ENCODE measurements around the gene ALDH1A2.
"Not testable (repeated sequence)": the region's sequence is repeated elsewhere in the genome, so short reads cannot be mapped to it uniquely, and the experiment has no call there.

ALDH1A2 gene
- total RNA-seq: 12.2 to 428 (median 71.2) reads per million in 18 experiments

DNA sequence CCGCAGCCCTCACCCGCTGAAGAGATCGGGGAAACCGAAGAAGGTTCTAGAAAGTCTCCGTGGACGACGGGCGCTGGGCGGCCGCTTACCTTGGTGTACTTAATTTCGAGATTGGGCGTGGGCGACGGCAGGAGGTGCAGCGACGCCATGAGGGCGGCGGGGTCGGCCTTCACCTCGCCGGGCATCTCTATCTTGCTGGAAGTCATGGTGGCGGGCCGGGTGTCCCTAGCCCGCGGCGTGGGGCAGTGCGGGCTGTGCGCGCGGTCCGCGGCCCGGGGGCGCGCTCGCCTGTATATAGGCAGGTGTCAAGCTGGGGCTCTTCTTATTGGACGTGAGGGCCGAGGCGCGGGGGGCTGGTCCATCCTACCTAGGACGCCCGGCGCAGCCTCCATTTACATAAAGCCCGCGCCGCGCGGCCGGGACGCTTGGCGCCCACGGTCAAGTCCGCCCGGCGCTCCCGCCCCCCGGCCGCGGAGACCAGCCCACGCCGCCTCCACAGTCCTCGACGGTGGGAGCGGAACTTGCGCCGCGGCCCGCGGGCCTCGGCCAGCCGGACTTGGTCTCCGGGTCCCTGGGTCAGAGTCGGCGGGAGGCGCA is at the start of gene ALDH1A2:
Gene ALDH1A2, minus strand, starts transcription at position 267 of the 597 bp plus-strand sequence. Its CDS starts 61 bp downstream, at position 206.
- DNase-seq: peak; percentile 35 to 65

DNA sequence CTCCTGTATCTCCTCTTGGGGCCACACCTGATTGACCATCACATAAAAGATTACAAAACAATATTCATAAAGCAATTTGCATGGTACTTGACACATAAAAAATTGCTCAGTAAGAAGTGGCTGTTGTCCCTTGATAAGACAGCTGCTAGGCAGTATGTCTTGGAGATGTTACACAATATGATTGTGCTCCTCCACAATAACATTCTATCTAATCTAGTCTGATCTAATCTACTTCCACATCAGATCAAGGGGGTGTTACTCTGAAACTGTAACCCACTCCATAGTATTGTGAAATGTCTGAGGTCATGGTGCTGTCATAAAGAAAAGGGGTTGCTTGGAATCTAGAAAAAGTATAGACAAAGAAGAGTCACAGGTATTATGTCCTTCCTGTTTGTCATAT is 49.3 kb upstream of the ALDH1A2 start:
- DNase-seq: peak; percentile 51 to 66

DNA sequence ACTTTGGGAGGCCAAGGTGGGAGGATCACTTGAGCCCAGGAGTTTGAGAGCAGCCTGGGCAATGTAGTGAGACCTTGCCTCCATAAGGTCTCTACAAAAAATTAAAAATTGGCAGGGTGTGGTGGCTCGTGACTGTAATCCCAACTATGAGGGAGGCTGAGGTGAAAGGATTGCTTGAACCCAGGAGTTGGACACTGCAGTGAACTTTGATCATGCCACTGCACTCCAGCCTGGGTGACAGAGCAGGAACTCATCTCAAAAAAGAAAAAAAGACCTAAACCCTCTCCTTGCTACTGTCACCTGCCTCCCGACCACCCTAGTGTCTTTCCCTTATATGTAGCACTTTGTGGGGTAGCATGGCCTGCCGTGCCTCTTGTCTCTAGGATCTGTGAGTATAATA is 48.9 kb upstream of the ALDH1A2 start:
- no peak for DNase-seq

DNA sequence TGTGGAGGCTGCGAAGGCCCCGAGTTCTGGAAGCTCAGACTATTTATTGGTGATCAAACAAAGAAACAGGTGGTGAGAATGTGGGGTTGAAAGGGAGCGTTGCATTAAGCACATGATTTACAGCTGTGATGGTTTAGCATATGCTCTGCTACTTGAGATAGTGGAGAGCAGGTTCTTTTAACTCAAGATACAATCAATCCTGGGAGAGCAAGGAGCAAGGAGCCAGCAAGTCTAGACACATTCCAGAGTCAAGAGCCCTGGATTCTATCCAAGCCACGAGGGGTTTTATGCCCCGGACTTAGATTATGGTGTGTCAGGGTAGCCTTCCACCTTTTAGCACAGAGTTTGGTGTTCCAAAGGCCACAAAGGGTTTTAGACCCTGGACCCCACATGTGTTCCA is 47.8 kb upstream of the ALDH1A2 start:
- not testable (repeated sequence) for DNase-seq

DNA sequence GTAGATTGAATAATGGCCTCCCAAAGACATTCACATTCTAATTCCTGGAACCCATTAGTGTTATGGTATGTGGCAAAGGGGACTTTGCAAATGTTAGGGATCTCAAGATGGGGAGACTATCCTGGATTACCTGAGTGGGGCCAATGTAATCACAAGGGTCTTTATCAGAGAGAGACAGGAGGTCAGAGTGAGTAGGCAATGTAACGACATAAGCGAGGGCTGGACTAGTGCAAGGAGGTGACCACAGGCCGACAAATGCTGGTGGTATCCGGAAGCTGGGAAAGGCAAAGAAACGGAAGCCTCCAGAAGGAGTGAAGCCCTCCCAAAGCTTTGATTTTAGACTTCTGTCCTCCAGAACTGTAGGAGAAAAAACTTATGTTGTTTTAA is 46.2 kb upstream of the ALDH1A2 start:
- no peak for DNase-seq

DNA sequence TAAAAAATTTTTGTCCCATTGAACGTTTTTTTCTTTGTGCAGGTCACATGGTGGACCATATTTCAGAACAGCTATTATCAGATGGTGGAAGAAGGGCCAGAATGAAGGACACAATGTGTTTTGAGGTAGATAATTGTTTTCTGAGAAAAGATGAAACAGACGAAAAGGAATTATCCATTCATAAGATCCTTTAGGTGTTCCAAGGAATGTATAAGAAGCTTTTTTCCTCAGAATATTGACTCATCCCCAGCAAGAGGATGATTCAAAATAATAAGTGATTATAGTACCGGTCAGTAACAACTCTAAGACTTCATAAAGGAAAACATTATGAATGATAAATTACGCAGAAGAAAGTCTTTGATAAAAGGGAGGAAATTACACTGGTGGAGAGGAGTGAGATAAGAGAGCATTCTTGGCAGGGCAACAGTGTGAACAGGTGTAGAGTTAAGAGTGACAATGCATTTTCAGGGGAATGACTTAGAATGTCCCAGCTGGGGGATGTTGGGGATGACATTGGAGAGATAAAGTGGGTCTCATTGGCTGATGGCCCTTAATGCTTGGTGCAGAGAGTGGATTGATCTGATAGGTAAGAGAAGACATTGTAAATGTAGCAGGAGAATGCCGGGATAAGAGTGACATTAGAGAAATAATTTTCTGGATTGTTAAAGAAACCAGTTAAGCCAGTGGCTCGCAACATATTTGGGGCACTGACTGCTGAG is 45.6 kb upstream of the ALDH1A2 start:
- no peak for DNase-seq

DNA sequence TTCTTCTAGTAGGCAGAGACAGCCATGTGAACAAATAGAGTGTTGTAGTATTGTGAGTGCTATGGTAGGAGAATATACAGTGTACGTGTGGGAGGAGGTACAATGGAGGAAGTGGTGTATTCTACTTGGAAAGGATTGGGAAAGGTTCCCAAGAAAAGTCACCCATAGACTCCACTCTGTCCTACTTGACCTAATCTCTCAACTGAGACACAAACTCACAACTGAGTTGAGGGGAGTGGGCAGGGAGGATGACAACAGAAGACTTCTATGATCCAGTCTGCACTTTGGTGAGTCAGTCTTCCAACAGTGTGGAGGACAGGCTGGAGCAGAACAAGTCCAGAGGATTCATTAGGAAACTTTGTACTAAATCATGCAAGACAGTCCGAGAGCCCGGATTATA is 43.9 kb upstream of the ALDH1A2 start:
- DNase-seq: peak; percentile 94 to 95

DNA sequence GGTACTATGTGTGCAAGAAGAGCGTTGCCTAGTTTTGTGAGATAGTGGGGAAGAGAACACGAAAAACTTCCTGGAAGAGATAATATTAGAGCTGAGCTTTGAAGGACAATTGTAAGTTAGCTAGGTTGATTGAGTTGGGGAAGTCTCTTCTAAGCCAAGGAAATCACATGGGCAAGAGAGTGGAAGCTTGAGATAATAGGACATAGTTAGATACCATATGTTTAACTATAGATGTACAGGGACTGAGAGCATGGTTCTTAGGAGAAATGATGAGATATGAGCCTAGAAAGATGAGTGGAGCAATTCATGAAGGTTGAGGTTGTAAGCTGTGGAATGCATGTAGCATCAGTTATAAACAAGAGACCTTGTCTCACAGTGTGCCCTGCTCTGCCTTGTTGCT is 42.6 kb upstream of the ALDH1A2 start:
- no peak for DNase-seq

DNA sequence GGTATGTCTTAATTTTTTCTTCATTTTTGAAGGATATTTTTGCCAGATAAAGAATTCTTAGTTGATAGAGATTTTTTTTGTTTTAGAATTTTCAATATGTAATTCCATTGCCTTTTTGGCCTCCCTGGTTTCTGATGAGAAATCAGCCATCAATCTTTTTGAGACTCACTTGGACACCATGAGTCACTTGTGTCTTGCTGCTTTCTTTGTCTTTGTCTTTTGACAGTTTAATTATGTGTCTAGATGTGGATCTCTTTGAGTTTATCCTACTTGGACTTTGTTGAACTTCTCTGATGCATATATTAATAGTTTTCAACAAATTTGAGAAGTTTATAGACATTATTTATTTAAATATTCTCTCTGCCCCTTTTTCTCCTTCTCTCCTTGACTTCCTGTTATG is 38.0 kb upstream of the ALDH1A2 start:
- DNase-seq: no peak

DNA sequence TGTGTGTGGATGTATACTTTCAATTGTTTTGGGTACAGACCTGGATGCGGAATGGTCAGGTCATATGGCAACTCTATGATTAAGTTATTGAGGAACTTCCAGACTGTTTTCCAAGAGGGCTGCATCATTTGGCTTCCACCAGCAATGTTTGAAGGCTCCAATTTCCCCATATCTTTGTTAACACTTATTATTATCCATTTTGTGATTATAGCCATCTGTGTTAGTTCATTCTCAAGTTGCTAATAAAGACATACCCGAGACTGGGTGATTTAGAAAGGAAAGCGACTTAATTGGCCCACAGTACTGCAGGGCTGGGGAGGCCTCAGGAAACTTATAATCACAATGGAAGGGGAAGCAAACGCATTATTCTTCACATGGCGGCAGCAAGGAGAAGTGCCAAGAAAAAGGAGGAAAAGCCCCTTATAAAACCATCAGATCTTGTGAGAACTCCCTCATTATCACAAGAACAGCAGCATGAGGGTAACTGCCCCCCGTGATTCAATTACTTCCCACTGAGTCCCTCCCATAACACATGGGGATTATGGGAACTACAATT is 31.1 kb upstream of the ALDH1A2 start:
- no peak for DNase-seq

DNA sequence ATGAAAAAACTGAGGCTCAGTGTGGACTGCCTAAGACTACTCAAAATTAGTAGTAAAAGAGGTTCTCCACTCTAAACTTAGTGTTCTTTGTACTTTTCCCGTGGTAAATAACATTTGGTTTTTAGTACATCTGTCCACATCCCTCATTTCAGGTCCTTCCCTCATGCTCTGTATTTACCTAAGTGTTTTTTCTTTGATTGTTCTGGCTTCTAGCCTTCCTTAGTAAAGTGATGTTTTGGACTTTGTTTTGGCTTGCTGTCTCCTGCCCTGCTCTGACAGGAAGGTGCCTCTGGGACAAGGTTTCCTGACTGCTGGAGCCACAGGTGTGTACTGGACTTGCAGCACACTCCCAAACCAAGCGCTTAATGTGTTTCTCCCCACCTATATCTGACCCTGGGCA is 29.9 kb upstream of the ALDH1A2 start:
- no peak for DNase-seq

DNA sequence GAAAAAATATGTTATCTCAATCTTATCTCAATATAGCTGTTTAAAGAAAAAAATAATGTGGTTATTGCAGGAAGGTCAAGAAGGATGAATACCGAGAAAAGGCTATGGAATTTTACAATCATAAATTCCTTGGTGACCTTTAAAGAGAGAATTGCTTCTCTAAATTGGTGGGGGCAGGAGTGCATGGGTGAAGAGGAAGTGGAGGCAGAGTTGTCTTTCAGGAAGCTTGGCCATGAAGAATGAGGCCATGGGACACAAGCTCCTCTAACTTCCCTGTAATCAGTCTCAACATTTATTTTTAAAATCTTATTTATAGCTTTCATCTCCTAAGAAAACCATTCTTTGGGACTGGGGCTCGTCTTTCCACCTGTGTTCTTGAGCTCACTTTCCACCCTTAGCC is 22.4 kb upstream of the ALDH1A2 start:
- peak; percentile 81 to 87 for DNase-seq

DNA sequence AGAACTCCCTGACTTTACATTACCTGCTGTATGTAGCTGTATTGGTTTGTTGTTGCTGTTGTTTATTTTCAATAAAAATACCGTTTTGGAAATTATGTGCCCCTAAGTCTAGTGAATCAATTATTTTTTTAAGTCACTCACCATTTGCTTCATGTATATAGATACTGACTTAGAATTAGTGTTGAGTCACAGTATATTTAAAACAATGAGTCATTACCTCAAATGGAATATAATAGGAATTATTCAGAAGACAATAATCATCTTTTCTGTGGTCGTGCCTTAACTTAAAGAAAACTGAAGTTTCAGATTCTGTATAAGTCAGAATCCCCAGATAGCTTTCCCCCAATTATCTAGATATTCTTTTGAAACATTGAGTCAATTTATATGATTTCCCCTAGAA is 21.0 kb upstream of the ALDH1A2 start:
- no peak for DNase-seq

DNA sequence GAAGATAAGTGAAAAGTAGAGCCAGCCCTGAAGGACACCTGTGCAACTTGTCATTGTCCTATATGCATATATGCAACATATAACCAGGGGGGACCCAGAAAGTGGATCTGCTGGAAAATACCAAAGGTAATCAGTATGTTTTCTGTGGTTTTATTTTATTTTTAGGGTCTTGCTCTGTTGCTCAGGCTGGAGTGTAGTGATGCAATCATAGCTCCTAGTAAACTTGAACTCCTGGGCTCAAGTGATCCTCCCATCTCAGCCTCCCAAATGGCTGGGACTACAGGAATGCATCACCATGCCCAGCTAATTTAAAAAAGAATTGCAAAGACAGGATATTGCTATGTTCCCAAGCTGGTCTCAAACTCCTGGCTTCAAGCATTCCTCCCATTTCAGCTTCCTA is 18.0 kb upstream of the ALDH1A2 start:
- no peak for DNase-seq

DNA sequence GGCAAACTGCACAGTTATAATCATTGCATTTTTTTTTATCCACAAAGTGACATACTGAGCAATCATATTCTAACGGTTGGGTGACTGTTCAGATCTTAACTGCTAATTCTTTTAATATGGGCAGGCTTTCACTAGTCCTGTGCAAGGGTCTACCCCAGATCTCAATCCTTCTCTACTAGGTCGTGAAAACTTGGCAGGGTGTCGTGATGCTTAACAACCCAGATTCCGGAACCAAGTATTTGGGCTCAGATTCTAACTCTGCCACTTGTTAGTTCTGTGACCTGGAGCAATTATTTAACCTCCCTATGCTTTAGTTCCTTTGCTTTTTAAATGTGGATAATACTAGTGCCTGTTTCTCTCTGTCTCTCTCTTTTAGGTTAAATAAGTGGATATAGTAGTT is 16.4 kb upstream of the ALDH1A2 start:
- no peak for DNase-seq

DNA sequence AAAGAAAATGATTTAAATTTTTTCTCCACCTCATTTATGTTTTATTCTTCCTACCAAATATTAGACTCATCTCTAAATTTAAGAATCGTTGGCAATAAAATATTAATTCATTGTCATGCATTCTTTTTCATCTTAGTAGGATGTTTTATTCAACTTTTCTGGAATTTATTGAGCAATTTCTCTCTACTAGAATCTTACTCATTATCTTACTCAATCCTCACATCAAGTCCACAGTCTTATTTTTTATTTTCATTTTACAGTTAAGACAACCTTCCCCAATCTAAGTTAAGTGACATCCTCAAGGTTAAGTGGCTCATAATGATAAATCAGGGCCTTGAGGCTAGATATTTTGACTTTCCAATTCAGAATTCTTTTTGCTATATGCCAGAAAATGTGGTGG is 15.9 kb upstream of the ALDH1A2 start:
- peak in 1 of 2 donors; percentile 44 for DNase-seq

DNA sequence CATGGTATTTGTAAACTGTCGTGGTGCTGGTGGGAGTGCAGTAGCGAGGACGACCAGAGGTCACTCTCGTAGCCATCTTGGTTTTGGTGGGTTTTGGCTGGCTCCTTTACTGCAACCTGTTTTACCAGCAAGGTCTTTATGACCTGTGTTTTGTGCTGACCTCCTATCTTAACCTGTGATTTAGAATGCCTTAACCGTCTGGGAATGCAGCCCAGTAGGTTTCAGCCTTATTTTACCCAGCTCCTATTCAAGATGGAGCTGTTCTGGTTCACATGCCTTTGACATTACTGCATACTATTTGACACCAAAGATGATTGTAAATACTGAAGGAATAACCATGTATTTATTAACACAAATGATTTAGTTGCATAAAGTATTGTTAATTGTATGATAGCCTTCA is 15.4 kb upstream of the ALDH1A2 start:
- not testable (repeated sequence) for DNase-seq

DNA sequence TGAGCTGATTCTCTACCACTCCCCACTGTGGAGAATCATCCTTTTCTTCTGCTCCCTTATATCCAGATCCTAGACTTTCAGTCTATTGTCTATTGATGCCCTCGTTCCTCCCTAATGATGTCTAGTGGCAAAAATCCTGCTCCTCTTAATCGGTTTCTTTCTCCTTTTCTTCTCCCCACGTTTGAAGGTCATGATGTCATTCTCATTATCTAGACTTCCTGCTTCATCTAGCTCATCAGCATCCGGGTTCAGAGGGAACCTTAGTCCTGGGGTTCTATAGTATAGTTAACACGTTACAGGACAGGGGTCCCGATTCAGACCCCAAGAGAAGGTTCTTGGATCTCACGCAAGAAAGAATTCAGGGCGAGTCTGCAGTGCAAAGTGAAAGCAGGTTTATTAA is 14.9 kb upstream of the ALDH1A2 start:
- no peak for DNase-seq

DNA sequence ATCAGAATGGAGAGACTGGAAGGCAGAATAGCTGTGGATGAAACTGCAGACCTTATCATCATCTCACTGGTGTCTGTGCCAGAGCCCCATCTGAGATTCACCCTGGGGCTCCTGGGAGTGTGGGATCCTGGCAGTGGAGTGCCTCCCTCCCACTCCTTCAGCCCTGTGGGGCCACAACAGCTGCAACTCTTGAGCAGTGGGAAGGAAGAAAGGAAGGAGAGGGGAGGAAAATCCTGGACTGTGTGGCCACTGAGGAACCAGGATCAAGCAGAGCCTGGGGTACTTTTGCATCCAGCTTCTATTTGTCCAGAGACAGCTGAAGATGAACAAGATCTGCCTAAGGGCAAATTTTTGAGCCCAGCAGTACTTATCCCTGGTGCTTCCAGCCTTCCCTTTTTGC is 13.1 kb upstream of the ALDH1A2 start:
- no peak for DNase-seq

DNA sequence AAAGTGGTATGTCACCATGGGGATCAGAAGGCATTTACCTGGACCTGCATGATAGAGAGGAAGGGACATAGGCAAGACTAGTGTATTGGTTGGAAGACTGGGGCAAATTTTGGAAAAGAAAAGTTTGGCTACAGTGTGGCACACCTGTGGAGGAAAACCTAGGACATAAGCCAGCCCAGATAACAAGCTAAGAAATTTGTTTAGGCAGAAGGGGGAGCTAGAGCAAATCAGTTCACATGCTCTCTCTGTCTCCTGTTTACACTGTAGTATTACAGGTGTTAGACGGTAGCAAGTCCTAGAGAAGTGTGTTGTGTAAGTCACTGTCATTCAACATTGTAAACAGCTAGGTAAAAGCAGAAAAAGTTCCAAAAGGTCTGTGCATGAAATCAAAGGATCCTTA is 11.9 kb upstream of the ALDH1A2 start:
- no peak for DNase-seq

DNA sequence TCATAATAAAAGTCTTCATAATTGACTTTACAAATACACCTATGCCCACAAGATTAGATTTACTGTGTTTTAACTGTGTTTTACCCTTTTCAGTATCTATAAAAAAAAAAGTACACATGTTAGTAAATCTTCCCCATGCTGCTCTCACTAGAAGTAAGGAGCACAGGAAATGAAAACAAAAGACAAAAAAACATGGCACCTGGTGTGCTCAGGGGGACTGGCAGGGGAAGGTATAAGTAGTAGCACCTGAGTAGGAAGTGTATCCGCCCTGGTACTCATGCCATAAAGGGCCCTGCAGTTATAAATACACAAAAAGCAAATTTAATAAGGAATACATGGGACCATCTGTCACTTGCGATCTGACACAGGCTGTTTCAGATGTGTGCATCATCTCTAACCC is 8.9 kb upstream of the ALDH1A2 start:
- DNase-seq: no peak

DNA sequence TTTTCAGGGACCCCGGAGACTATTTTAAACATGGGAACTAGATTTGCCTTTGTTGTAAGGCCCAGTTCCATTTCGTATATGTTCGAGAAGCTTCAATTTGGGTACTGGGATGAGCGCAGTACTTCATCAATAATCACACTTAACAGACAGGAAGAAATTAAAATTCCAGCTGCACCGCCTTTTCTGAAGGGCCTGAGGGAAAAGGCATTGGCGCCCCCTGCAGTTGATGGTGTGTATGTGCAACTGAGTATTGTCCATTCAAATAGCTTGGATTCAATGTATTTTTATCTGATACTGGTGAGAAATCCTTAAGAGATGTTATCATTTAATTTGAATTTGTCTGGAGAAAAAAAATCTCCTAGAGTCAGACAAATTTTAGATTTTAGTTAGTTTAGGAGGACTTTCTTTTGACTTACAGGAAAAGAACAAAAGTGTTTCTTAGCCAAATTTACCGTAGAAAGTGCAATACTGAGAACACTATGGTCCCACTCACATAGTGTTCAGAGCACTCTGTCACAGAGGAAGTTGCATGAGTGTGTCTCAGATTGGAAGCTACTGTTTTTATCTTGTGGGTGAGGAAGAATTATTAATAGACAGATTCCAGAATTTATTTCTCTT is 5.4 kb upstream of the ALDH1A2 start:
- DNase-seq: peak; percentile 64 to 65

DNA sequence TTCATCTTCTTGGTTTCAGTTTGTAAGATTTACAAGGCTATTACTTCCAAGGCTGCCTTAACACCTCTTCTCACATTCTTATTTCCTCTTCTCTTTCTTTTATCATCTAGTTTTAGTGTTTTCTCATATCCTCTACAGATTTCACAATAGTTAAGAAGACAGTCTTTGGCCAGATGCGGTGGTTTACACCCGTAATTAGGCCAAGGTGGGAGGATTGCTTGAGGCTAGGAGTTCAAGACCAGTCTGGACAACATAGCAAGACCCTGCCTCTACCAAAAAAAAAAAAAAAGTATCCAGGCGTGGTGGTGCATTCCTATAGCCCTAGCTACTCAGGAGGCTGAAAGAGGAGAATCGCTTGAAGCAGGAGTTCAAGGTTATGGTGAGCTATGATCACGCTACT is 3.5 kb upstream of the ALDH1A2 start:
- DNase-seq: no peak
